ENCODE data around the gene PRR5L.
"Not testable (repeated sequence)": the region's sequence is repeated elsewhere in the genome, so short reads cannot be mapped to it uniquely, and the experiment has no call there.

PRR5L gene

DNA sequence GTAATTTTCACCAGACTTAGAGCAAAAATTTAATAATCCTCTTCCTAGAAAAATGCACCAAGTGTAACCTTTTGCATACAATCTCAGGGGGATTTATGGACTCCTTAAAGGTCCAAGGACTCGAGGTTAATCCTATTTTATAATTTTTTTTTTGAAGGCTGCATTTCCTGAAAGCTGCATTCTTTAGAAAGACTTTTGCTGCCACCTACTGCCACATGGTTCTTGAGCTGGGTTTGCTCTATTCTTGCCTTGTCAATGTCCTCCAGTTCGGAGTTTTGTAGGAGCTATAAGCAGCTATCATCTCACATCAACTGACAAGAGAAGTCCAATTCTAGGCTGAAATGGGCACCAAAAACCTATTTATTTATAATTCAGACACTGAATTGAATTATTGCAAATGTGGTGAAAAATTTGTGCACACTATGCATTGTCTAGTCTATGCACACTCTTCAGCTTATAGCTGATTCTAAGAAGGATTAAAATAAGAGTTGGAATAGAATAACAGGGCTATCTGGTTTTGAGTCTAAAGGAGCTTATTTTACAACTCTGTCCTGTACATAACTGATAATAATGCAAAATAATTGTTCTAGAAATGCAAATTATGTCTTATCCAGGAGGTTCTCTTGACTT, 182.7 kb downstream of the PRR5L start:
- TF ChIP-seq, protein P1, sequence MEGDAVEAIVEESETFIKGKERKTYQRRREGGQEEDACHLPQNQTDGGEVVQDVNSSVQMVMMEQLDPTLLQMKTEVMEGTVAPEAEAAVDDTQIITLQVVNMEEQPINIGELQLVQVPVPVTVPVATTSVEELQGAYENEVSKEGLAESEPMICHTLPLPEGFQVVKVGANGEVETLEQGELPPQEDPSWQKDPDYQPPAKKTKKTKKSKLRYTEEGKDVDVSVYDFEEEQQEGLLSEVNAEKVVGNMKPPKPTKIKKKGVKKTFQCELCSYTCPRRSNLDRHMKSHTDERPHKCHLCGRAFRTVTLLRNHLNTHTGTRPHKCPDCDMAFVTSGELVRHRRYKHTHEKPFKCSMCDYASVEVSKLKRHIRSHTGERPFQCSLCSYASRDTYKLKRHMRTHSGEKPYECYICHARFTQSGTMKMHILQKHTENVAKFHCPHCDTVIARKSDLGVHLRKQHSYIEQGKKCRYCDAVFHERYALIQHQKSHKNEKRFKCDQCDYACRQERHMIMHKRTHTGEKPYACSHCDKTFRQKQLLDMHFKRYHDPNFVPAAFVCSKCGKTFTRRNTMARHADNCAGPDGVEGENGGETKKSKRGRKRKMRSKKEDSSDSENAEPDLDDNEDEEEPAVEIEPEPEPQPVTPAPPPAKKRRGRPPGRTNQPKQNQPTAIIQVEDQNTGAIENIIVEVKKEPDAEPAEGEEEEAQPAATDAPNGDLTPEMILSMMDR (IDR thresholded peaks at IDR 0.05; ENCODE audit: extremely low read depth, insufficient read depth, missing control alignments), result peak; percentile 52
- in situ Hi-C loops (cut with MboI; ENCODE audit: low pct_unique_long_range_greater_than_20kb, low sequenced_read_pairs, unreplicated experiment), result loop anchor here (10.0 kb wide), 1 partner anchor 184 kb away; the partner anchor contains the start of gene PRR5L
- peak; percentile 29 for DNase-seq (ENCODE audit: low spot score)

DNA sequence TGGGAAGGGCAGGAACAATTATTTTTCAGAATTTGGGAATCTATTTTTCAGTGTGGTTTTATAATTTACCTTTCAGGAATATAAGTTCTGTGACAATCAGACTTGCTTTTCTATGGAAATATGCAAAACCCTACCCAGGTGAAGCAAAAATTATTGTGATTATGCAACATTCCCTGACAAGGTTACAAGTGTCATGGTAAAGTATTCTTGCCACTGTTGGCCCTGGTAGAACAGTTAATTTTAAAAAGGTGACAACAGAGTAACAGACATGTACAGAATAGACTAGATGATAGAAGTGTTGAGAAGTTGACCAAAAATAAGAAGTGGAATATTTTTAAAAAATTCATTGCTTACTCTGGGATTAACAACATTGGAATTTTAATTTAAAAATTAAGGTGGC, 184.7 kb downstream of the PRR5L start:
- DNase-seq (ENCODE audit: low spot score), result no peak
- in situ Hi-C loops (cut with MboI; ENCODE audit: low pct_unique_long_range_greater_than_20kb, low sequenced_read_pairs, unreplicated experiment), result no loop called here
- TF ChIP-seq, protein P1 (IDR thresholded peaks at IDR 0.05; ENCODE audit: extremely low read depth, insufficient read depth, missing control alignments), result no peak

GRCh38 chr11:36483042-36483441, 187.0 kb downstream of the PRR5L start:
- in situ Hi-C loops (cut with MboI; ENCODE audit: low pct_unique_long_range_greater_than_20kb, low sequenced_read_pairs, unreplicated experiment); DNase-seq (ENCODE audit: low spot score): not testable (repeated sequence)

DNA sequence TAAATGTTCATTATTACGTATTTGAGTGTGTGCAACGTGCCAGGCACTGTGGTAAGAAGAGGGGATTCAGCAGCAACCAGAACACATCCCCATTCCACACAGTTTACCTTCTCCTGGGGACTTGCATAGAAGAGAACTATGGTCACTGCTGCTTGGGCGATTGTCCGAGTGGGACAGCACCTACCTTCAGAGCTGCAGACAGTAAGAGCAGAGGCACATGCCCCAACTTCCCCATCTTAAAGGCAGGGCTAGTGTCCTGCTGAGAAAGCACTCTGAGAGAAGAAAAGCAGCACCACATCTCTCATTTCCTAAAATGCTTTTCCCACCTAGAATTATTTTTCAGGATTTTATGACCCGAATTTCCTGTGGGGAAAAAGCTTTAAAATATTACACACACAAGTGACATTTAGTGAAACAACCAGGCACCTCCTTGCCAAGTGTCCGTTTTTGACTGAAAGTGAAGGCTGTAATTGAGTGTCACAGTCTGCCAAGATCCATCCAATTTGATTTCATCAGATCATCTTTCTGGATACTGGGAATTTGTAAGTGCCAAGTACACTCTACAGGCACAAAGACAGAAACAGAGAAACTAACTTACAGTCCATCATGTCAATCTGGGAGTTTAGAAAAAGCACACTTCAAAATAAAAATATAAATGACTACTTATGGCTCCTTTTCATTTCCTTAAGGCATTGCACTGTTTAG, 189.4 kb downstream of the PRR5L start:
- DNase-seq (ENCODE audit: low spot score), result no peak
- TF ChIP-seq, protein P1 (IDR thresholded peaks at IDR 0.05; ENCODE audit: extremely low read depth, insufficient read depth, missing control alignments), result no peak
- in situ Hi-C loops (cut with MboI; ENCODE audit: low pct_unique_long_range_greater_than_20kb, low sequenced_read_pairs, unreplicated experiment), result no loop called here

DNA sequence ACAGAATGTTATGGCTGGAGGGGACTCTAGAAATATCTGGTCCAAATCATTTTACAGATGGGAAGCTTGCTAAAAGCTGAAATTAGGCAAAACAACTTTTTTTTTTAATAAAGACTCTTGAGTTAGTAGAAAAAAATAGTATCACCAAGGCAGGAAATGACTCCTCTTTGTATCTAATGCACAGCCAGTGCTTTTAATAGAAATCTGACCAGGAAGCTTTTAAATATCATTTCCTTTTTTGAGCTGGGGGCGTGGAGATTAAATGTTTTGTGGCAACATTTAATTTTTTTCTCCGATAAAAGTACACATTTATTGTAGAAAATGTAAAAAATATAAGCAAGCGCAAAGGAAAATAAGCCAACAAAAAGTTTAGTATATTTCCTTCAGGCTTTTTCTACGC, 191.5 kb downstream of the PRR5L start:
- TF ChIP-seq, protein P1 (IDR thresholded peaks at IDR 0.05; ENCODE audit: extremely low read depth, insufficient read depth, missing control alignments), result no peak
- no peak for DNase-seq (ENCODE audit: low spot score)
- in situ Hi-C loops (cut with MboI; ENCODE audit: low pct_unique_long_range_greater_than_20kb, low sequenced_read_pairs, unreplicated experiment), result no loop called here

DNA sequence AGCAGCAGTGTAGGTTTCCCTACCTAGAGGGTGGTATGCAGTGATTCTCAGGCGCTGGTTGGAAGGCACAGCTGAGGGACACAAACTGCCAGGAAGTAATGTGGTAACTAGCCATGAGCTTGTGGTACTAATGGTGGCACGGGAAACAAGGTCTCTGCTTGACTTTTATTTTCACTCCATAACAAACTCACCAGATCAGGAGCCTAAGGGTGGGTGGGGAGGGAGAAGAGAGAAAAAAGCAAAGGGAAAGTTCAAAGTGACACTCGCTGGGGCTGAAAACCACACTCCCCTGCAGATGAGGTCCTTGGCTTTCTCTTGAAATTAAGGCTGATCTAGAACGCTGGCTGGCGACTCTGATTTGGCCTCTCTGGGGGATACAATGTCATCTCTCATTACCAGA, 192.0 kb downstream of the PRR5L start:
- no peak for DNase-seq (ENCODE audit: low spot score)
- in situ Hi-C loops (cut with MboI; ENCODE audit: low pct_unique_long_range_greater_than_20kb, low sequenced_read_pairs, unreplicated experiment), result no loop called here
- TF ChIP-seq, protein P1 (IDR thresholded peaks at IDR 0.05; ENCODE audit: extremely low read depth, insufficient read depth, missing control alignments), result no peak

Data from GM13977 (cell line).